GM23338 (cell line): Measurements from ENCODE around the gene LNX2. TPM values are rescaled to one million over a fixed set of nuclear protein-coding genes. Genes with fewer than 3 reads are reported as not detected.

ENCODE experiments used
- ATAC-seq: fragments of 200-7000 bp; cut with Tn5 transposase; 3 replicates; pipeline ENCODE4 v1.9.1; 2020
- DNase-seq: peaks from one replicate; pipeline ENCODE4 v3.0.0-alpha.2; 2015; ENCODE audit warnings: low spot score
- H2AFZ ChIP-seq: fragments of 200-600 bp; sonication (generic); 2 replicates; pipeline ENCODE4 v1.8.0; 2016; ENCODE audit warnings: antibody characterized with exemption, mild to moderate bottlenecking, moderate library complexity
- H3F3A ChIP-seq: fragments of 200-600 bp; sonication (generic); replicated peaks from 2 replicates; pipeline ENCODE4 v1.8.0; 2017; ENCODE audit warnings: antibody characterized with exemption, mixed run types, low read depth
- H3K27ac ChIP-seq: fragments of 200-600 bp; sonication (generic); 2 replicates; pipeline ENCODE4 v1.6.1; 2016; ENCODE audit warnings: low read depth
- H3K27me3 ChIP-seq: fragments of 200-600 bp; sonication (generic); 2 replicates; pipeline ENCODE4 v1.8.0; 2016; ENCODE audit warnings: mild to moderate bottlenecking, mixed run types, moderate library complexity; ENCODE audit not compliant: insufficient read depth
- H3K36me3 ChIP-seq: fragments of 200-600 bp; sonication (generic); 2 replicates; pipeline ENCODE4 v1.8.0; 2016; ENCODE audit warnings: mild to moderate bottlenecking; ENCODE audit not compliant: insufficient read depth
- H3K4me1 ChIP-seq: fragments of 200-600 bp; sonication (generic); 2 replicates; pipeline ENCODE4 v1.8.0; 2016; ENCODE audit warnings: mild to moderate bottlenecking, moderate library complexity; ENCODE audit not compliant: insufficient read depth
- H3K4me2 ChIP-seq: fragments of 200-600 bp; sonication (generic); 2 replicates; pipeline ENCODE4 v1.7.1; 2017; ENCODE audit warnings: mixed run types
- H3K4me3 ChIP-seq: fragments of 200-600 bp; sonication (generic); 2 replicates; pipeline ENCODE4 v1.6.1; 2016; ENCODE audit warnings: mixed run types
- H3K79me2 ChIP-seq: fragments of 200-600 bp; sonication (generic); replicated peaks from 2 replicates; pipeline ENCODE4 v1.8.0; 2017; ENCODE audit warnings: mild to moderate bottlenecking; ENCODE audit not compliant: insufficient read depth
- H3K9me2 ChIP-seq: fragments of 200-600 bp; sonication (generic); 2 replicates; pipeline ENCODE4 v1.8.0; 2017; ENCODE audit not compliant: insufficient read depth
- H4K20me1 ChIP-seq: fragments of 200-600 bp; sonication (generic); replicated peaks from 2 replicates; pipeline ENCODE4 v1.8.0; 2017; ENCODE audit warnings: mild to moderate bottlenecking; ENCODE audit not compliant: insufficient read depth
- H3K27ac Mint-ChIP-seq: 2 replicates; pipeline ENCODE4 v1.8.0; 2020; ENCODE audit warnings: inconsistent platforms, mild to moderate bottlenecking, moderate library complexity, mixed read lengths
- H3K27me3 Mint-ChIP-seq: 3 replicates; pipeline ENCODE4 v1.8.0; 2022; ENCODE audit warnings: low read depth, mild to moderate bottlenecking, moderate library complexity, mixed read lengths, inconsistent platforms; ENCODE audit not compliant: insufficient read depth, poor library complexity
- H3K36me3 Mint-ChIP-seq: 3 replicates; pipeline ENCODE4 v1.8.0; 2021; ENCODE audit warnings: low read depth, mild to moderate bottlenecking, inconsistent platforms, moderate library complexity, mixed read lengths
- H3K4me1 Mint-ChIP-seq: 3 replicates; pipeline ENCODE4 v1.8.0; 2020; ENCODE audit warnings: mild to moderate bottlenecking, inconsistent platforms, mixed read lengths
- H3K4me3 Mint-ChIP-seq: 3 replicates; pipeline ENCODE4 v1.8.0; 2021; ENCODE audit warnings: moderate library complexity, mild to moderate bottlenecking, inconsistent platforms, mixed read lengths
- H3K9me3 Mint-ChIP-seq: 3 replicates; pipeline ENCODE4 v1.8.0; 2020; ENCODE audit warnings: moderate library complexity, mild to moderate bottlenecking, inconsistent platforms, mixed read lengths
- JUNB ChIP-seq: IDR thresholded peaks from one replicate; pipeline ENCODE4 v1.6.1; 2016; ENCODE audit warnings: antibody characterized with exemption; ENCODE audit not compliant: unreplicated experiment
- STAT1 ChIP-seq: IDR thresholded peaks from one replicate; pipeline ENCODE4 v1.6.1; 2016; ENCODE audit warnings: antibody characterized with exemption; ENCODE audit not compliant: unreplicated experiment
- ZNF114 ChIP-seq: fragments of 250-450 bp; sonication (Bioruptor Pico); IDR thresholded peaks from 2 replicates; pipeline ENCODE4 v1.5.0; 2020; ENCODE audit warnings: mild to moderate bottlenecking, moderate library complexity
- ZNF462 ChIP-seq: fragments of 250-450 bp; sonication (Bioruptor Pico); IDR thresholded peaks from 2 replicates; pipeline ENCODE4 v1.5.0; 2020; ENCODE audit warnings: mild to moderate bottlenecking, moderate library complexity
- polyA plus RNA-seq: library from polyadenylated mRNA; unstranded; fragments of >200 nt; fragmentation: Nextera tagmentation; extraction: Ambion mirVana; gene quantifications from 2 replicates; pipeline ENCODE4 v1.2.1, GENCODE V29; 2016
- total RNA-seq: library from RNA; depleted of rRNA; stranded (reverse); fragments of >200 nt; shearing (Covaris generic); gene quantifications from 2 replicates; pipeline ENCODE4 v1.2.3, GENCODE V29; 2014

The LNX2 gene
- total and polyA plus RNA-seq, 2 experiments from 2014 or later: 3.7 to 18.0 TPM

DNA sequence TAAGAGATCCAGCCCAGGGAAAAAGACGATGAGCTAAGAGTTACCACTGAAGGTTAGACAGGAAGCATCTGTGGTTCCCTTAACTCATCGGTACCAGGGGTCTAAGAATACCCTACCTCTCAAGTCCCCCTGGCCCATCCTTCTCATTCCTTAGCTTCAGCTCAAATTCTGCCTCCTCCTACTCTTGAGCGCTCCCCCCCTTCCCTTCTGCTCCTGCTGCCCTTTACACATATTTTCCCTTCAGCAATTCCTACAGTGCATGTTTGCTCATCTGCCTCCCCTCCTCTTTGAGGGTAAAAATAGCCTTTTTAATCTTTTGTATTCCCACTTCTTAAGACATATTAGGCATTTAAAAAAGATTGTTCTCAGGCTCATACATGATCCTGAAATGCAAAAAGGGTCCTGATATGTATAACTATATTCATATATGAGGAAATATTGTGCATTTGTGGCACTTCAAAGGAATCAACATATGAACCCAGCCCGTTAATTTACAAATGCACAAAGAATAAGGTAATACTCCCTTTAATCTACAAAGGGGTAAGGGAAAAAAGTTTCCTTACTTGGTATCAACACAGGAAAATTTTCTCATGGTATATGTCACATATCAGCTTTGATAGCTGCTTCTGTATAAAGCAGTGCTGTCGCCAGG, 33.1 kb downstream of the LNX2 start (continued):
- TF ChIP-seq ZNF462 (CRISPR knock-in tag): no peak

- DNase-seq (no peak), ATAC-seq (no peak)
- Histone ChIP-seq H3K27me3 (no peaks in the 10 kb centered on the region), H3K4me1 (no peaks in the 10 kb centered on the region), H3K4me3 (no peak overlapping the region), H3K9me2 (no peaks in the 10 kb centered on the region), H3K79me2 (peaks cover 31% of the 10 kb centered on the region; the same call in 1 of the 2 replicates), H3F3A (no peaks in the 10 kb centered on the region), H3K4me2 (no peak overlapping the region), H3K27ac (no peak overlapping the region), H3K36me3 (no peaks in the 10 kb centered on the region), H2AFZ (no peak overlapping the region), H4K20me1 (peaks cover 7% of the 10 kb centered on the region)
- H3K4me1 Mint-ChIP-seq: no peaks in the 10 kb centered on the region; the same call in 2 of the 3 replicates
- H3K36me3 Mint-ChIP-seq: no peaks in the 10 kb centered on the region
- H3K27ac Mint-ChIP-seq: no peak overlapping the region
- no peak overlapping the region for H3K4me3 Mint-ChIP-seq
- no peaks in the 10 kb centered on the region for H3K27me3 Mint-ChIP-seq
- TF ChIP-seq ZNF114 (CRISPR knock-in tag) (no peak), STAT1 (no peak), JUNB (no peak), ZNF462 (CRISPR knock-in tag) (no peak)
- no peaks in the 10 kb centered on the region for H3K9me3 Mint-ChIP-seq
Observed at GRCh38 chr13:27583645-27584044, 36.7 kb downstream of the LNX2 start.
